ENCODE measurements around the gene SRPK1. TPM values are rescaled to one million over a fixed set of nuclear protein-coding genes. Genes with fewer than 3 reads are reported as not detected.

The SRPK1 gene
- total RNA-seq: 77.9 and 108 TPM in 2 replicates

DNA sequence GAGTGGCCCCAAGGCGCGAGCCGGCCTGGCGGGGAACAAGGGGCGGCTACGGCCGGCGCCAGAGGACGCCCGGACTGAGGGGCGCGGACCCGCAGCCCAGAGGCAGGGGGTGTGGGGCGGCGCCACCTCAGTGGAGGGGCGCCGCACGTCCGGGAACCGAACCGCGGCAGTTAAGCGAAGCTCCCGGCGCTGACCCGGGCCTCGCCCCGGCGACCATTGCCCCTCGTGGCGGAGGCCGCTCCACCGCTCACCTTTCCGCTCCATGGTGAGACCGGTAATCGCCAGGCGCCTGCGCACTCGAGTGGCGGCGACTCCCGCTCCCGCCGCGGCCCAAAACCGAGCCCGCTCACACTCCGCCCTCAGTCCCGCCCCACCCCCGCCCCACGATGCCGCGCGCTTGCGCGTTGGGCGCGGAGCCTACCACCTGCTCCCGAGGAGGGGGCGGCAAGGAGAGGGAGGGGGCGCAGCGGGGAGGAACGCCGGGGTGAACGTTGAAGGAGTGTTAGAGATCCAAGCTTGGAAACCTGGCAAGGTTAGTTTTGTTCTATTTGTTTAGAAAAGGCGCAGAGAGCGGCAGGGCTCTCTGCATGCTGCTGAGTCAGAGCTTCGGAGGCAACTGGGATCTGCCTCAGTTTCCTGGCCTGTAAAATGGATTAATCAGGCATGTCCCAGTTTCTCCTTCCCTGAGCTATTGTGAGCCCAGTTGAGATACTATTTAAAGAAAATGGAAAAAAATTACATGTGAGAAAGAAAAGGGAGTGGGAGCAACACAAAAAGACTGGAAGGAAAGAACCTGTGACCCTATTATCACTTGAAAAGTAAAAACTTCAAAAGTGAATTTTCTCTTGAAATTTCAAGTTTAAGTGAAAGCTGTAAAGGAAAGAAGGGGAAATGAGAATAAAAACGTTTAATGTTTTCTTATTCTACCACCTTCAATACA lies at the start of gene SRPK1:
Gene SRPK1, minus strand, starts transcription at position 306 of the 940 bp plus-strand sequence. Its CDS starts 42 bp downstream, at position 264.

DNA sequence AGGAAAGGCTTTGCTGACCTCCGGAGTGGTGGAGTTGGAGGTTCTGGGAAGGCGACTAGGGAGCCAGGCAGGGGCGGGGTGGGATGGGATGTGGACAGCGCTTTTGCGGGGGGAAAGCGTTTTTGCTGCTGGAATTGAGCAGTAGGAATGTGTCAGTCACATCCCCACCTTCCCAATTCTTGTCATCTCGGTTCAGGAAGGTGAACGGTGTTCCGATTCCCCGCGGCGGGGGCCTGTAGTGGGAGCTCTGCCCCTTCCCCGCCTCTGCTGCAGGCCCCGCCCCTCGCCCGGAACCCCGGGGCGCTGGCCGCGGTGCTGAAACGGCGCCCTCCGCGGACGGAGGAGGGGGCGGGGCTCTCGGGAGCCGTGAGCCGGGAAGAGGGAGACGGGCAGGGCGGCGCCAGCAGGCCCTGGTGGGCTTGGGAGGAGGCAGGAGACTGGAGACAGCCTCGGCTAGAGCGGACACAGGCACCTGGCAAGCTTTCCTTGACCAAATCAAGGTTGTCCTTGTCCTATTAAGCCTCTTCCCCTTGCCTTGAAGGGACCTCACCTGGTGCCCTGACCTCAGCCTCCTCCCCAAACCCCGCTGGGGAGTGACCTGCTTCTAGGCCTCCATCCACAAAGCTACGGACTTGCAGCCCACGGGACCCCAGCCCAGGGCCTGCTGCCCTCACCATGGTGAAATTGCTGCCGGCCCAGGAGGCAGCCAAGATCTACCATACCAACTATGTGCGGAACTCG lies 115.7 kb downstream of the SRPK1 start, which contains the start of gene LHFPL5:
Gene LHFPL5, plus strand, starts transcription at position 357 of the 741 bp plus-strand sequence. Its CDS starts 319 bp downstream, at position 676.

Other genes with a start within 250 kb of the SRPK1 start
- gene FKBP5, start 232.2 kb downstream of the SRPK1 start, total RNA-seq: 35.2 and 131 TPM in 2 replicates
- gene ARMC12, start 184.1 kb downstream of the SRPK1 start, total RNA-seq: 0.57 and 1.0 TPM in 2 replicates
- gene CLPSL2, start 144.5 kb downstream of the SRPK1 start, total RNA-seq: not detected in 2 replicates
- gene CLPSL1, start 140.1 kb downstream of the SRPK1 start, total RNA-seq: not detected in 2 replicates
- not detected in 2 replicates for gene CLPS, start 123.8 kb downstream of the SRPK1 start, total RNA-seq
- 0.07 TPM in 1 of 2 replicates, not detected in the other for gene LHFPL5, start 115.7 kb downstream of the SRPK1 start, total RNA-seq
- gene SLC26A8, start 103.5 kb upstream of the SRPK1 start, total RNA-seq: not detected in 2 replicates
- 44.4 and 70.5 TPM in 2 replicates for gene MAPK14, start 106.7 kb upstream of the SRPK1 start, total RNA-seq
- gene MAPK13, start 209.4 kb upstream of the SRPK1 start, total RNA-seq: 55.0 and 86.6 TPM in 2 replicates

Data from nasal cavity respiratory epithelium epithelial cell of viscerocranial mucosa (primary cell).